A549 treated with Mapracorat at 1 μM for 4 hours (cell line): Measurements from ENCODE around the gene CHKB. TPM values are rescaled to one million over a fixed set of nuclear protein-coding genes. Genes with fewer than 3 reads are reported as not detected.

Experiments used
- total RNA-seq: library from RNA; stranded (reverse); fragments of 200-300 nt; extraction: Qiagen RNA extraction; gene quantifications from 5 replicates; pipeline ENCODE4 v1.2.3, GENCODE V29; 2022

CHKB gene
- total RNA-seq: 15.1 to 24.1 TPM (median 18.2 TPM) in 5 replicates

GRCh38 chr22:50582493-50583293, at the start of gene CHKB:
Gene CHKB, minus strand, starts transcription at chr22:50582849. Its CDS starts 68 bp downstream, at chr22:50582781.

GRCh38 chr22:50627642-50628542, 45.2 kb upstream of the CHKB start, which contains the start of gene ARSA:
Gene ARSA, minus strand, starts transcription at chr22:50628152. Its CDS starts 373 bp downstream, at chr22:50627779.

GRCh38 chr22:50600538-50600937, 17.9 kb upstream of the CHKB start, which contains the start of gene MAPK8IP2:
Gene MAPK8IP2, plus strand, starts transcription at chr22:50600793. Its CDS starts 26 bp downstream, at chr22:50600819.

GRCh38 chr22:50577987-50578775, 4.5 kb downstream of the CHKB start, which contains the start of gene CPT1B:
Gene CPT1B, minus strand, starts transcription at chr22:50578427. Its CDS starts 512 bp downstream, at chr22:50577915.

GRCh38 chr22:50562523-50563412, 19.9 kb downstream of the CHKB start, which contains the start of gene SYCE3:
Gene SYCE3, minus strand, starts transcription at chr22:50562919. Its CDS starts 6,514 bp downstream, at chr22:50556405.

GRCh38 chr22:50545522-50546325, 36.9 kb downstream of the CHKB start, which contains the start of gene KLHDC7B:
Gene KLHDC7B, plus strand, starts transcription at chr22:50545899. Its CDS starts 345 bp downstream, at chr22:50546244.

GRCh38 chr22:50529897-50530579, 52.6 kb downstream of the CHKB start, which contains the start of gene TYMP:
Gene TYMP, minus strand, starts transcription at chr22:50530012. Its CDS starts 303 bp downstream, at chr22:50529709.

Other genes with a start within 250 kb of the CHKB start
- gene PPP6R2, start 239.5 kb downstream of the CHKB start, total RNA-seq: 9.1 to 14.9 TPM (median 12.3 TPM) in 5 replicates
- 16.7 to 25.8 TPM (median 24.6 TPM) in 5 replicates for gene SBF1, start 107.8 kb downstream of the CHKB start, total RNA-seq
- 0.44 to 0.68 TPM (median 0.51 TPM) in 5 replicates for gene ADM2, start 101.3 kb downstream of the CHKB start, total RNA-seq
- 0.11 TPM in 1 of 5 replicates, not detected in the others for gene MIOX, start 96.0 kb downstream of the CHKB start, total RNA-seq
- gene LMF2, start 75.1 kb downstream of the CHKB start, total RNA-seq: 33.1 to 55.0 TPM (median 49.4 TPM) in 5 replicates
- gene NCAPH2, start 74.6 kb downstream of the CHKB start, total RNA-seq: 30.2 to 41.7 TPM (median 38.7 TPM) in 5 replicates
- gene SCO2, start 57.3 kb downstream of the CHKB start, total RNA-seq: 3.8 to 10.3 TPM (median 5.2 TPM) in 5 replicates
- 10.2 to 20.7 TPM (median 19.5 TPM) in 5 replicates for gene TYMP, start 52.8 kb downstream of the CHKB start, total RNA-seq
- gene KLHDC7B, start 37.0 kb downstream of the CHKB start, total RNA-seq: 0.03 TPM in 2 of 5 replicates, not detected in the others
- 0.45 TPM in 1 of 5 replicates, not detected in the others for gene SYCE3, start 19.9 kb downstream of the CHKB start, total RNA-seq
- gene CPT1B, start 4.4 kb downstream of the CHKB start, total RNA-seq: 9.6 to 15.8 TPM (median 12.3 TPM) in 5 replicates
- 2.2 to 4.4 TPM (median 3.6 TPM) in 5 replicates for gene MAPK8IP2, start 17.9 kb upstream of the CHKB start, total RNA-seq
- gene ARSA, start 45.3 kb upstream of the CHKB start, total RNA-seq: 17.8 to 24.1 TPM (median 22.4 TPM) in 5 replicates
- gene SHANK3, start 90.0 kb upstream of the CHKB start, total RNA-seq: 2.7 to 5.5 TPM (median 4.5 TPM) in 5 replicates
- gene ACR, start 155.4 kb upstream of the CHKB start, total RNA-seq: not detected in 5 replicates
- 16.1 to 23.5 TPM (median 19.2 TPM) in 5 replicates for gene RABL2B, start 200.8 kb upstream of the CHKB start, total RNA-seq